Uterus (tissue), 4 donors: ENCODE results near the gene SLC6A15. TPM values are rescaled to one million over a fixed set of nuclear protein-coding genes. Genes with fewer than 3 reads are reported as not detected.

Experiments used
- DNase-seq, 2 donors: peaks; one replicate each; pipeline ENCODE4 v3.0.0-alpha.2; 2019 to 2020
- H3K27ac ChIP-seq, 2 donors: fragments of 200-600 bp; sonication (generic); 1 replicate in 1 of 2; 2 replicates in 1 of 2; pipeline ENCODE4 v1.5.1; 2016 to 2018
- H3K27me3 ChIP-seq, 2 donors: fragments of 200-600 bp; sonication (generic); one replicate each; pipeline ENCODE4 v1.5.1; 2018 to 2019; ENCODE audit warnings: control low read depth in 1 of 2
- H3K36me3 ChIP-seq, 2 donors: fragments of 200-600 bp; sonication (generic); one replicate each; pipeline ENCODE4 v1.5.1; 2019; ENCODE audit warnings: control low read depth in 1 of 2
- H3K4me1 ChIP-seq, 2 donors: fragments of 200-600 bp; sonication (generic); one replicate each; pipeline ENCODE4 v1.5.1; 2018 to 2019; ENCODE audit warnings: control low read depth in 1 of 2
- H3K4me3 ChIP-seq, 2 donors: fragments of 200-600 bp; sonication (generic); 1 replicate in 1 of 2; 2 replicates in 1 of 2; pipeline ENCODE4 v1.5.1; 2018 to 2019; ENCODE audit warnings: mild to moderate bottlenecking in 1 of 2
- H3K9me3 ChIP-seq, 2 donors: fragments of 200-600 bp; sonication (generic); one replicate each; pipeline ENCODE4 v1.5.1; 2019; ENCODE audit warnings: control low read depth in 1 of 2
- POLR2A ChIP-seq, 2 donors: fragments of 450-650 bp; IDR thresholded peaks; one replicate each; pipeline ENCODE4 v1.6.1; 2016; ENCODE audit warnings: antibody characterized with exemption in 2 of 2, mild to moderate bottlenecking in 1 of 2, moderate library complexity in 1 of 2
- intact Hi-C: fragments of 100-400 bp; cut with DNase I; formaldehyde crosslinking; loops from one replicate; pipeline ENCODE4 v1.15.1; 2023; ENCODE audit warnings: low total_unique reads
- total RNA-seq, 4 donors: library from RNA; depleted of rRNA in 3 of 4; stranded (reverse); fragments of >200 nt in 3 of 4; gene quantifications; one replicate each; pipeline versions ENCODE4 v1.1.0 to v1.2.4, GENCODE V29; 2014 to 2023
- TF ChIP-seq, protein P1 (sequence below), 4 experiments: fragments of 200-600 bp in 2 of 4; fragments of 450-650 bp in 2 of 4; sonication (generic) in 2 of 4; IDR thresholded peaks; one replicate each; pipeline ENCODE4 v1.5.1; 2016 to 2019; ENCODE audit warnings: antibody characterized with exemption in 4 of 4, mild to moderate bottlenecking in 2 of 4, moderate library complexity in 1 of 4
- donor health status: DM: yes; HTN: yes; CAD: no.

The SLC6A15 gene
- total RNA-seq, 4 donors from 2014 or later = 0.97 to 6.2 (median 4.4) TPM; not detected in 1

DNA sequence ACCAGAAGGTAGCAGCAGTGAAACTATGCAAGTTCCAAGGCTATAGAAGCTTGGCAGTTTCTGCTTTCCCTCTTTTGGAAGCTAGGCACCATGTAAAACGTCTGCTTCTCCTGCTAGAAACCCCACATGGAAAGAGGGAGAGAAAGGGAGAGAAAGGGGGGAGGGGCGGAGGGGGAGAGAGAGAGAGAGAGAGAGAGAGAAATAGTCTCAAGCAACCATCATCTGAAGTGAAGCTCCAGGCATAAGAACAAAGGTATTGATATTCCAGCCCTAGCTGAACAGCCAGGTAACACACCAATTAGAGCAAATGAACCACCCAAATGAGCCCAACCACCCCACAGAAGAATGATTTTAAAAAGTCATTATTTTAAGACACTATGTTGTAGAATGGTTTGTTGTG lies 8.5 kb downstream of the SLC6A15 start:
- TF ChIP-seq, protein P1, sequence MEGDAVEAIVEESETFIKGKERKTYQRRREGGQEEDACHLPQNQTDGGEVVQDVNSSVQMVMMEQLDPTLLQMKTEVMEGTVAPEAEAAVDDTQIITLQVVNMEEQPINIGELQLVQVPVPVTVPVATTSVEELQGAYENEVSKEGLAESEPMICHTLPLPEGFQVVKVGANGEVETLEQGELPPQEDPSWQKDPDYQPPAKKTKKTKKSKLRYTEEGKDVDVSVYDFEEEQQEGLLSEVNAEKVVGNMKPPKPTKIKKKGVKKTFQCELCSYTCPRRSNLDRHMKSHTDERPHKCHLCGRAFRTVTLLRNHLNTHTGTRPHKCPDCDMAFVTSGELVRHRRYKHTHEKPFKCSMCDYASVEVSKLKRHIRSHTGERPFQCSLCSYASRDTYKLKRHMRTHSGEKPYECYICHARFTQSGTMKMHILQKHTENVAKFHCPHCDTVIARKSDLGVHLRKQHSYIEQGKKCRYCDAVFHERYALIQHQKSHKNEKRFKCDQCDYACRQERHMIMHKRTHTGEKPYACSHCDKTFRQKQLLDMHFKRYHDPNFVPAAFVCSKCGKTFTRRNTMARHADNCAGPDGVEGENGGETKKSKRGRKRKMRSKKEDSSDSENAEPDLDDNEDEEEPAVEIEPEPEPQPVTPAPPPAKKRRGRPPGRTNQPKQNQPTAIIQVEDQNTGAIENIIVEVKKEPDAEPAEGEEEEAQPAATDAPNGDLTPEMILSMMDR (IDR thresholded peaks at IDR 0.05) = no peak
- TF ChIP-seq POLR2A (IDR thresholded peaks at IDR 0.05) = no peak
- Histone ChIP-seq H3K4me1 (no peaks in the 10 kb centered on the region), H3K27ac (no peak overlapping the region), H3K4me3 (no peak overlapping the region), H3K27me3 (peaks cover 0 to 9% of the 10 kb centered on the region in 2 donors), H3K9me3 (no peaks in the 10 kb centered on the region), H3K36me3 (no peaks in the 10 kb centered on the region)
- no peak for DNase-seq
- intact Hi-C loops = no loop called here

DNA sequence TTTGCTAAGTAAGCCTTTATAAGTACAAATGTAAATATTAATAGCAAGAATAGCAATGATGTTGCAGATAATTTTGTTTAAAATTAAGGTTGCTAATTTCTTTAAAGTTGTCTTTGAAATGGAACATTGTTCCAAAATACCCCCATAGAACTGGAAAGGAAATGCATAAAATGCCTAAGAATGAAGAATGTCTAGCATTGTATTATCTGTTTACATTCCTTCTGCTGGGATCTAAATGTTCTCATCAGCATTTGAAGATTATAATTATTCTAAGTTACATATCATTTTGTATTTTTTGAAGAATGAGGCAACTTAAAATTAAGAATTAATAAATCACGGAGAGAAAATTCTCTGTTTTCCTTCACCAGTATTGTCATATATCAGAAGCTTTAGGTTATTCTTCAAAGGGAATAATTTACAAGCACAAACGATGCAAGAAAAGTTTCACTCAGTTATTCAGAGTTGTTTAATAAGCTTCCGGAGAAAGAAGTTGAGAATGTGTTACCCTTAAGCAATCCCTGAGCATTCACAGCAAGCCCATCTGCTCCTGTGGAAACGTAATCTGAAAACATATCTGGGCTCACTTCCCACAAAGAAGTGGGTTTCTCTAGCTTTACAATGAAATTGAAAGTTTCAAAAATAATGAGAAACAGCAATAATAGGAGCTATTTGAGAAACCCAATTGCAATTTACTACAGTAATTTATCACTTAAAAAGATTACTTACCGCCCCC lies 21.3 kb downstream of the SLC6A15 start:
- no peaks in the 10 kb centered on the region for H3K9me3 ChIP-seq
- DNase-seq = no peak
- H3K4me1 ChIP-seq = no peaks in the 10 kb centered on the region
- H3K4me3 ChIP-seq = no peak overlapping the region
- H3K27ac ChIP-seq = no peak overlapping the region
- H3K27me3 ChIP-seq = no peaks in the 10 kb centered on the region
- intact Hi-C loops = no loop called here
- H3K36me3 ChIP-seq = no peaks in the 10 kb centered on the region
- TF ChIP-seq, protein P1 (IDR thresholded peaks at IDR 0.05) = no peak
- TF ChIP-seq POLR2A (IDR thresholded peaks at IDR 0.05) = no peak

DNA sequence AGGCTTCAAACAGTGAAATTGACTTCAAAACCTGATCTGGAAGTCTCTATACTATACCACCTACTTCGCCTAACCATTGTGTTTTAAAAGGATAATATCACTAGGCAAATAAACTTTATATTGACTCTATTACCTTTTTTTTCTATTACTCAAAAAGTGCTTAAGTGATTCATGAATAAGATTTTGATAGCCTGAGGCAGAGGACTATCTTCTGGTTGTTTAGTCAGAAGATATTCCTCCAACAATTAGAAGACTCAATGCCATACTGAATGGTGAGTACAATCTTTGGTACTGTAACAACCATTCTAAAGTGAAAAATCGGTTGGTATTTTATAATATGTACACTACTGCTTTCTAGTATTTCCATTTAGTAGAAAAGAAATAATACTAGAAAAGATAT lies 22.8 kb downstream of the SLC6A15 start:
- Histone ChIP-seq H3K9me3 (no peaks in the 10 kb centered on the region), H3K36me3 (no peaks in the 10 kb centered on the region), H3K27me3 (no peaks in the 10 kb centered on the region), H3K4me3 (no peak overlapping the region), H3K4me1 (no peaks in the 10 kb centered on the region), H3K27ac (no peak overlapping the region)
- TF ChIP-seq, protein P1 (IDR thresholded peaks at IDR 0.05) = no peak
- TF ChIP-seq POLR2A (IDR thresholded peaks at IDR 0.05) = no peak
- no peak for DNase-seq
- intact Hi-C loops = no loop called here

DNA sequence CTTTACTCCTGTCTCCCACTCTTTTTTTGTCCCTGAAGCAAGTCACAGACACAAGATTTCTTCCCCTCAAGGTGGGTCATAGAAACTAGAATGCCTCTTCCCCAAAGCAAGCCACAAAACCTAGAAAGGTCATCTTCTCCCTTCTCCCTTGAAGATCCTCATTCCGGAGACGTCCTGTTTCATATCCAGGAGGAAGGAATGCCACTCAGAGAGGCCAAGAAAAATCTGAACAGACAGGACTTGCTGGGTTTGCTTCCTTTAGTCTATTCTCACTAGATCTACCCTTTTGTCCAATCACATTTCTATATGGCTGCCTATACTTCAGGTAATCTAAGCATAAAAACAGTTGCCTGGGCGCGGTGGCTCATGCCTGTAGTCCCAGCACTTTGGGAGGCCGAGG lies 23.7 kb downstream of the SLC6A15 start:
- DNase-seq = no peak
- Histone ChIP-seq H3K4me1 (no peaks in the 10 kb centered on the region), H3K27ac (no peak overlapping the region), H3K9me3 (no peaks in the 10 kb centered on the region), H3K27me3 (no peaks in the 10 kb centered on the region), H3K36me3 (no peaks in the 10 kb centered on the region), H3K4me3 (no peak overlapping the region)
- TF ChIP-seq POLR2A (IDR thresholded peaks at IDR 0.05) = no peak
- intact Hi-C loops = no loop called here

DNA sequence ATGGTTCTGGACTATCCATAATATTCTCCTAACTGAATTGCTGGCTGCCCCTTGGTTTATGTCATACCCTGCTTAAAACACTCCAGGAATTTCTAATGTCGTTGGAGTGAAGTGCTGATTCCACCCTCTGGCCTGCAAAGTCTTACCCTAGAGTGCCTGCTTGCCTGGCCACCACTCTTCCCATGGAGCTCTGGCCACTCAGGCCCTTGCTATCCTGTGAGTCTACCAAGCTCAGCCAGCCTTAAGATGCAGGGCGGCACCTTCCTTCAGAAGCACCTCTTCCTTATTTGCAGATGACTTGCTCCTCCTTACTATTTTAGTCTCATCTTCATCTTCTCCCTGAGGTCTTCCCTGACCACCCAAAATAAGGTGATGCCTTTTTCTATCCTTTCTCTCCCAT lies 35.3 kb downstream of the SLC6A15 start:
- Histone ChIP-seq H3K9me3 (no peaks in the 10 kb centered on the region), H3K36me3 (no peaks in the 10 kb centered on the region), H3K27me3 (no peaks in the 10 kb centered on the region), H3K27ac (no peak overlapping the region), H3K4me1 (no peaks in the 10 kb centered on the region), H3K4me3 (no peak overlapping the region)
- TF ChIP-seq POLR2A (IDR thresholded peaks at IDR 0.05) = no peak
- TF ChIP-seq, protein P1 (IDR thresholded peaks at IDR 0.05) = no peak
- no peak for DNase-seq
- intact Hi-C loops = no loop called here
